Kidney epithelial cell (primary cell): Measurements from ENCODE around the gene VGLL4. TPM values are rescaled to one million over a fixed set of nuclear protein-coding genes. Genes with fewer than 3 reads are reported as not detected.
"Not testable (repeated sequence)": the region's sequence is repeated elsewhere in the genome, so short reads cannot be mapped to it uniquely, and the experiment has no call there.

ENCODE experiments used
- DNase-seq: peaks from one replicate; pipeline ENCODE4 v3.0.0-alpha.2; 2010; ENCODE audit warnings: low read depth
- H3K27me3 ChIP-seq: 2 replicates; pipeline ENCODE4 v1.6.0; 2011; ENCODE audit warnings: low read length; ENCODE audit not compliant: control insufficient read depth, insufficient read depth
- H3K36me3 ChIP-seq: 2 replicates; pipeline ENCODE4 v1.5.1; 2011; ENCODE audit warnings: low read length; ENCODE audit not compliant: control insufficient read depth, insufficient read depth
- H3K4me3 ChIP-seq: 2 replicates; pipeline ENCODE4 v1.5.1; 2011; ENCODE audit warnings: low read depth, mild to moderate bottlenecking, control low read depth, low read length
- CTCF ChIP-seq: IDR thresholded peaks from 2 replicates; pipeline ENCODE4 v1.5.1; 2011; ENCODE audit warnings: mild to moderate bottlenecking, moderate library complexity, low read length, control low read depth, inconsistent platforms; ENCODE audit not compliant: insufficient read depth, poor library complexity, severe bottlenecking
- total RNA-seq: library from RNA; depleted of rRNA; stranded (reverse); fragments of >200 nt; gene quantifications from 2 replicates; pipeline ENCODE4 v1.2.3, GENCODE V29; 2015

The VGLL4 gene, protein sequence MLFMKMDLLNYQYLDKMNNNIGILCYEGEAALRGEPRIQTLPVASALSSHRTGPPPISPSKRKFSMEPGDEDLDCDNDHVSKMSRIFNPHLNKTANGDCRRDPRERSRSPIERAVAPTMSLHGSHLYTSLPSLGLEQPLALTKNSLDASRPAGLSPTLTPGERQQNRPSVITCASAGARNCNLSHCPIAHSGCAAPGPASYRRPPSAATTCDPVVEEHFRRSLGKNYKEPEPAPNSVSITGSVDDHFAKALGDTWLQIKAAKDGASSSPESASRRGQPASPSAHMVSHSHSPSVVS
- 95.7 and 96.3 TPM in 2 replicates for total RNA-seq

DNA sequence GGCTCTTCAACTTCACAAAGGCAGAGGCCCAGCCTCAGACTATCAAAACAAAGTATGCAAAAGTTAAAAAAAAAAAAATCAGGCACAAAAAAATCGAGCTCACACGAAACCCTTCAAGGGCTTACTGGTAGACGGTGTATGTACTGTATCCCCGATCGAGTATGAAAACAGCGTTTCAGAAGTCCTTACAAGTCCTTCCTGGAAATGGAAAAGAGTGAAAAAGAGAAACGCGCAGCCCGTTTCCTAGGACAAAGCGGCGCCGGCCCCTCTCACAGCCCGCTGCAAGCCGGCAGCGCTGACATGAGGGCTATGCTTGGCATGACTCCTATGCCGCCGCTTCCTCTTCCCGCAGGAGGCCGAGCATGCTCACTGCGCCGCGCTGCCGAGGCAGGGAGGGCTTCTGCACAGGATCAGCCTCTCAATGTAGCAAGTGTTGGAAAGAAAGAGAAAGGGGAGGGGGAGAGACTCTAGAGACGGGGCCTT, at the start of gene VGLL4:
TSS of gene VGLL4 (minus strand) at position 311 of the 483 bp plus-strand sequence. CDS start 397 bp downstream, outside the sequence.
- H3K36me3 ChIP-seq: no peaks in the 10 kb centered on the region
- DNase-seq: peak; percentile 56
- H3K4me3 ChIP-seq: peak within 1 kb of the TSS; percentile 54
- H3K27me3 ChIP-seq: no peaks in the 10 kb centered on the region
- TF ChIP-seq CTCF: peak; percentile 21

GRCh38 chr3:11692532-11692813, 48.8 kb upstream of the VGLL4 start:
- no peak for DNase-seq
- Histone ChIP-seq H3K27me3 (no peaks in the 10 kb centered on the region), H3K36me3 (no peaks in the 10 kb centered on the region), H3K4me3 (no peak overlapping the region)
- TF ChIP-seq CTCF: no peak

DNA sequence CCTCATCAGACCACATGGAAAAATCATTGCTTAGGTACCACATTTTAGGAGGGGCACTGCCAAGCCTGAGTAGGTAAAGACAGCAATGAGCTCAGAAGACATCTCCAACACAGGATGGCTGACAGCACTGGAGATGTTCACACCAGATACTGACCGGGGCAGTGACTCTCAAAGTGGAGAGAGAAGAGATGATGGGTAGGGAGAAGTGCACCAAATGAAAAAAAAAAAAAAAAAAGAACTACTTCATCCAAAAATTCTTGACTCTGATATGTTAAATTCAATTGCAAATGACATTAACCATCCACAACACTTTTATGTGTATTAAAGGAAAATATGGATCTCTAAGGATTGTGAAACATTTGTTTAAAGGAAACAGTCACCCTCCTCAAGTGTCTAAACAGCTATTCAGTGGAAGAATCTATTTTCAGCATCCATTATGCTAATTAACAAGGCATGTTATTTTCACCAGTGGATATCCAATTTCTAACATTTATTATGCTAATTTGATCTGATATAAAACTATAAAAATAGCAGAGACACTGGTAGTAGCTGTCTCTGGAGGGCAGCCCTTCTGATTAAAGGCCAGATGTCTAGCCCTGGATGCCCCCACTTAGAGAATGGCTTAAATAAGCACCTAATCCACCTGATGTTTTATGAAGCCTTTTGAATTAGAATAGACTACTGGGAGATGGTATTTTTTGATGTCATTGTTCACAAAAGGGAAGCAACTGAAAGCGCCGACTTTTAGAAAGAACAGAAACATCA, 48.2 kb upstream of the VGLL4 start:
- no peak overlapping the region for H3K4me3 ChIP-seq
- DNase-seq: no peak
- no peaks in the 10 kb centered on the region for H3K27me3 ChIP-seq
- no peaks in the 10 kb centered on the region for H3K36me3 ChIP-seq
- TF ChIP-seq CTCF: no peak

DNA sequence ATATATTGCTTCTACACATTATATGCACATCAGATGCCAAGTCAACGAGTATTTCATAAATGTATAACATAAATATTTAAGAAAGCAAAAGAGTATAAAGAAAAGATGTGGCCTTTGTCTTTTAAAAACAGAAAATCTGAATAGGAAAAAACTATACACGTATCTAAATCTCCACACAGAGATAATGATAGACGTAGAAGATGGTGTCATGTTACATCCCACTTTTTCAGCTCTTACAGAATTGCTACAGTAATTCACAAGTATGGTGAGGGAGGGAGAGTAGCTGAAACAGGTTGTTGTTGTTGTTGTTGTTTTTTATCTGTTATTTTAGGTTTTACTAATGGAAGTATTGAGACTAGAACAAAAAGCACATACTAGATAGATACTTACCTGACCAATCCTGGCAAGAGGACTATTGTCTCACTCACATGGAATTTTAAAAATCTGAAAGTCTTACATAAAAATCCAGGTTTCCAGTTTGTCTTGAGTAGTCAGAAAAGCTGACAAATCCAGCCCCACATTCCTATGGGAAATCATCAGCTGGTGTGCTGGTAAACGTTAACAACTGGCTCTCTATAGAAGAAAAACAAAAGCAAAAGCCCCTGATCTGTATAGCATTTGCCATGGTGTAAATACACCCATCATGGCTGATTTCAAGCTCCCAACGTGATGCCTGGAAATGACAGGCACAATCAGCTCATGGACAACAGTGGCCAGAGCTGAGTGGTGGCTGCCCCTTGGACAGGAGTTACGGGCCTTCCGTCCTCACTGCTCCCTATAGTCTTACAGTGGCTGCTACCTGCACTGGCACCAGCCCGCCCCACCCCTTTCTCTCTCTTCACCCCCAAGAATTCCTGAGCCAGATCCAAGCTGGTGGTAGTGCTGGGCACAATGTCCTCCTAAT, 47.4 kb upstream of the VGLL4 start:
- H3K4me3 ChIP-seq: no peak overlapping the region

DNA sequence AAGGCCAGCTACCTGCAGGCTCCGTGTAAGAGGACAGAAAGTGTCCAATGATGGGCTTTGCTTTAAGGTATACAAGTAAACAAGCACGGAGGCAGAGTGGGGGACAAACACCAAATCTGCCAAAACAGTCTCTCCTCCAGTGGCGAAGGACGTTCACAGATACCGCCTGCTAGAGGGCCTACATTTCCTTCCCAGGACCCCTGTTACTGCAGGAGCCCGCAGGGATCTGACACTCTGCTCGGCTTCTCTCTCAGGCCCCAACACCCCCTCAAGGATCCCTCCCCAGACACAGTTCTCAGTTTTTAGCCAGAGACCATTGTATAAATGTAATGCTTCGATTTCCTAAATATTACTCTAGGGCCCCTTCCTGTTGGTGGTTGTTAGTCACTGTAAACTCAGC, 46.0 kb upstream of the VGLL4 start:
- no peak for DNase-seq
- Histone ChIP-seq H3K36me3 (no peaks in the 10 kb centered on the region), H3K4me3 (no peak overlapping the region), H3K27me3 (no peaks in the 10 kb centered on the region)
- no peak for TF ChIP-seq CTCF

More for the DNA sequence above, 47.4 kb upstream of the VGLL4 start:
- Histone ChIP-seq H3K27me3 (no peaks in the 10 kb centered on the region), H3K36me3 (no peaks in the 10 kb centered on the region)
- TF ChIP-seq CTCF: no peak
- DNase-seq: peak; percentile 70

GRCh38 chr3:11684980-11685379, 41.3 kb upstream of the VGLL4 start:
- not testable (repeated sequence) for DNase-seq, H3K4me3 ChIP-seq, H3K36me3 ChIP-seq, H3K27me3 ChIP-seq
